CD4-positive, alpha-beta T cell treated with Interferon alpha-2 for 1 hour (primary cell): Measurements from ENCODE around the gene URB2.
"Not testable (repeated sequence)": the region's sequence is repeated elsewhere in the genome, so short reads cannot be mapped to it uniquely, and the experiment has no call there.

Experiments used
- DNase-seq, 2 donors: peaks; one replicate each; pipeline ENCODE4 v3.0.0-alpha.2; 2020 to 2022

URB2 gene

DNA sequence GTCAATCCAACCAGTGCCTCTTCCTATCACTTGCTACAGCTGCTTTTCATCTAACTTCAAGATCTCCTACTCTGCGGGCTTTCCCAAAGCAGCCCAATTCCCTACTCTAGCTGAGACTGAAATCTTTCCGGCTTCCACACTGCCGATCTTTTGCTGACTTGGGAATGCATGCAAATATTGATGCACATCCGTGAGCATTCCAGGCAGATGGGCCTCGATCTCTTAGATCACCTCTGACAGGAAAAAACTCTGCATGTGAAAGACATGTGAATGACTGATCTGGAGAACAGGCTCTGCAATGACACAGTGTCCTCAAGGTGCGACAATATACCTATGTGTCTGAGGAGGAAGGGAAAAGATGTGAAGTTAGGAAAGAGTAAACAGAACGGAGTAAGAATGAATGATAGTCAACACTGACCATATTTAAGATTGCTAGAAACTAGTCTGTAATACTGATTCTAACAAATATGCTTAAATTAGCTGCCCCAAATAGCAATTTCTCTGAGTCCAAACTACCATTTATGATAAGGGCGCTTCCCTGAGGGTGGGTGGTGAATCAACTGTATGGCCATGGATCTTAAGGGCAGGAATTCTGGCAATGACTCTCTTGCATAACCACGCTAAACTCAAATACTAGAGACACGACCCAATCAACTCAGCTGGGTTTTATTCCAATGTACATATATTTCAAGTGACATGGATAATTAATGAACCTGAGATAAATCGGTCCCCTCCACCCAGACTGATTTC is 8.5 kb upstream of the URB2 start:
- no peak for DNase-seq

DNA sequence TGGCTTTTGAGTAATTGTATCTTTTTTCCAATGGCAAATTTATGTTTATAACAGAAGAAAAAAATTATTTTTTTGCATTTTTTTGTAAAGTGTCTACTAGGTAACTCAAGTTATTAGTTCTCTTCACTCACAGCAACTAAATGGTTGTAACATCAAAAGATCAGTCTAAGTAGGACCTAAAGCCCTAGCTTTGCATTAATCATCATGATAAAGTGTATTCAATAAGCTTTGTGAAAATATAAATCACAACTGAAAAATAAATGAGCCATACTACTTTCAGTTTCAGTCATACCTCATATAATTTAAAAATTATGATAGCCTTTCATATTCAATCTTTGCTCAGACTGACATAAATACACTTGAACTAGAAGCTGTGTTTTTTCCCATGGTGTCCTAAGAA is 7.0 kb upstream of the URB2 start:
- no peak for DNase-seq

DNA sequence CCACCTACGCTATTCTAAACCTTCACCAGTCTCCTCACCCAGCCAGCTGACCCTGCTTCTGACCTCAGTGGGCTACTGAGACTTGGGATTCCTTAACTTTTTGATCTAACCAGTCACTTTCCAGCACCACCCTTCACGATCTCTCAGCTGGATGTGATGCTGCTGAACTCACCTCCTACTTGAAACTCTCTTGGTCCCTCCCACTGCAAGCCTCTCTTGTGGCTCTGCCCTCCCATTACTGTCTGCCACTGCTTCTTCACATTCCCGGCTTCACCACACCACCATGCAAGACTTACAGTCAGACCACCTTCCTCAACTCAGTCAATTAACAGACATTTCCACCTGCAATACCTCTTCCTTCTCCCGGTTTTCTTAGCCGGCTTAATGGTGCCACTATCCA is 6.4 kb upstream of the URB2 start:
- DNase-seq = no peak

DNA sequence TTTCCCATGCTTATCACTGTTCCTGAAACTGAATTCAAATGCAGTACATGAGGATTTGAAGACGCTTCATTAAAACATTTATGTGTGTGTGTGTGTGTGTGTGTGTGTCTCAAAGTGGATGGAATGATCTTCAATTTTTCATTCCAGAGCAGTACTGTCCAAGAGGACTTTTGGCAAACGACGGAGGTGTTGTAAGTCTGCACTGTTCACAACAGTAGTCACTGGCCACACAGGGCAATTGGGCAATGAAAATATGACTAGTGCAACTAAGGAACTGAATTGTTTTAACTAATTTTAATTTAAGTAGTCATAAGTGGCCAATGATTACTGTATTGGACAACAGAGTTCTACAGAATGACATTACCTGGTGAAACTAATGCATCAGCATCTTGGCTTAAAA is 5.2 kb upstream of the URB2 start:
- DNase-seq = no peak

DNA sequence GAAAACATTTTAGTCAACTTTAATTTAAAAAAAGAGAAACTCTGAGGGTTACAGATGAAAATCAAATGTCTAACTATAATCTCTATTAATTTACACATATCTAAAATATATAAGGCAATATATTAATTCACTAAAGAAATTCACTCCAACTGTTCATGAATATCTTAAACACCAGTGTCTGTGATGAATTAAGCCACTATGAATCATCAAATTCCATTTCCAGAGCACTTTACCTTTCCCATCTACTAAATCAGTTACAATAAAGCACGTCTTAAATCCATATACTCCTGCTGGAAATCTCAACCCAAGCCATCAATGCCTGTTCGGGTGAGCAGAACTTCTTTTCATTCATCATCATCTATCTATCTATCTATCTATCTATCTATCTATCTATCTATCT is 4.4 kb upstream of the URB2 start:
- no peak for DNase-seq

DNA sequence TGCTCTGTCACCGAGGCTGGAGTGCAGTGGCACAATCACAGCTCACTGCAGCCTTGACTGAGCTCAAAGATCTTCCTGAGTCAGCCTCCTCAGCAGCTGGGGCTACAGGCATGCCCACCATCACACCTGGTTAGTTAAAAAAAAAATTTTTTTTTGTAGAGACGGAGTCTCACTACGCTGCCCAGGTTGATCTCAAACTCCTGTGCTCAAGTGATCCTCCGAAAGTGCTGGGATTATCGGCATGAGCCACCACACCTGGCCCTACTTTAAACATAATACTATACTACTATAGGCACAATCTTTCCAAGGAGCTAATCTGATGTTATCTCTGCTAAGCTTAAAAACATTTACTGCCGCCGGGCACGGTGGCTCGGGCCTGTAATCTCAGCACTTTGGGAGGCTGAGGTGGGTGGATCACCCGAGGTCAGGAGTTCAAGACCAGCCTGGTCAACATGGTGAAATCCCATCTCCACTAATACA is 3.4 kb upstream of the URB2 start:
- not testable (repeated sequence) for DNase-seq

DNA sequence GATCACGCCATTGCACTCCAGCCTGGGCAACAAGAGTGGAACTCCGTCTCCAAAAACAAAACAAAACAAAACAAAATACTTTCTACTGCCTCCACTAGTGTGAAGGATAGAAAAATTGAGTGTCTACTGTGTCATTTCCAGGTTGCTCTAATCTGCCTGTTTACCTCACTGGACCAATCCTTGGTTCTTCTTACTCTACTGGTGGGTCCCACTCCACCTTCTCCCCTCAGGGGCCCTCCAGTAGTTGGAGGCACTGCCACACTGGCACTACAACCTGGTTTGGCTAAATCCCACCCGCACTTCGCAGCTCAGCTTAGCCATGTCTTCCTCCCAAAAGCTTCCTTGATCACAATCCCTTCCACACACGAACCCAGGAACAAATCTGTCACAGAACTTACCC is 2.8 kb upstream of the URB2 start:
- no peak for DNase-seq

DNA sequence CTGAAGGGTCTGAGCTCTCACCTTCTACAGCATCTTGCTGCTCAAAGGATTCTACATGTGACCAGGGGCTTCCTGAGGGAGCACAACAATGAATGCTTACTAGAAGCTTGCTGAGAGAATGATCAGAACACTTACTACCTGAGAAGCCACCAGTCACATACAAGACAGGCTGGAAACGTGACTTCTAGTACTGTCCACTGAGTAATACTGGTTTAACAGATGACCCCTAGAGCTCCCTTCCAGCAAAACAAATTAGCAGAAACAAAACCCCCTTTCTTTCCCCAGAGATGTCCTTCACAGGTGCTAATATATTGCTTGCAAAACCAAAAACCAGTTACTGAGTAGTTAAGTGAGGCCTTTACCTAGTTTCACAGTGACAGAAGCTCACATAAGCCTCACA is 2.2 kb upstream of the URB2 start:
- DNase-seq = no peak

DNA sequence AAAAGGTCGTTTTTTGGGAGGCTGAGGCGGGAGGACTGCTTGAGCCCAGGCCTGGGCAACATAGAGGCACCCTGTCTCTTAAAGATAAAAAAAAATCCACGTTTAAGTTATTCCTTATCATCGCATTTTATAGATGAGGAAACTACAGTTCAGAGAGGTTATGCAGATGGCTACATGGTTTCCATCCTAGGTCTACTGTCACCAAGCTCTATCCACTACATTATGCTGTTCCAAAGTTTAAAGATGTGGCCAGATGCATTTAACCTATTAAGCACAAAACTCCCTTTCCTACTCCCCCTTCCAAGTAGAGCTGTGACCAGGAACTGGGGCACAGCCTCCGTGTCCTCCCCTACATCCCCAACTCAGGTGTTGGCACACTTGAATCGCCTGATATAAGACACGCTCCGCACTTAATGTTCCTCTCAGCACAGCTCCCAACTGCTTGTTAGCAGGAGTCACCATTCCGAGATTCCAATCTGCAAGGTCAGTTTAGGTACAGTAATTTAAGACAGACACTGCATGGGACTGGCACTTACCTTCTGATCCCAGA is 1.5 kb upstream of the URB2 start:
- DNase-seq = no peak

DNA sequence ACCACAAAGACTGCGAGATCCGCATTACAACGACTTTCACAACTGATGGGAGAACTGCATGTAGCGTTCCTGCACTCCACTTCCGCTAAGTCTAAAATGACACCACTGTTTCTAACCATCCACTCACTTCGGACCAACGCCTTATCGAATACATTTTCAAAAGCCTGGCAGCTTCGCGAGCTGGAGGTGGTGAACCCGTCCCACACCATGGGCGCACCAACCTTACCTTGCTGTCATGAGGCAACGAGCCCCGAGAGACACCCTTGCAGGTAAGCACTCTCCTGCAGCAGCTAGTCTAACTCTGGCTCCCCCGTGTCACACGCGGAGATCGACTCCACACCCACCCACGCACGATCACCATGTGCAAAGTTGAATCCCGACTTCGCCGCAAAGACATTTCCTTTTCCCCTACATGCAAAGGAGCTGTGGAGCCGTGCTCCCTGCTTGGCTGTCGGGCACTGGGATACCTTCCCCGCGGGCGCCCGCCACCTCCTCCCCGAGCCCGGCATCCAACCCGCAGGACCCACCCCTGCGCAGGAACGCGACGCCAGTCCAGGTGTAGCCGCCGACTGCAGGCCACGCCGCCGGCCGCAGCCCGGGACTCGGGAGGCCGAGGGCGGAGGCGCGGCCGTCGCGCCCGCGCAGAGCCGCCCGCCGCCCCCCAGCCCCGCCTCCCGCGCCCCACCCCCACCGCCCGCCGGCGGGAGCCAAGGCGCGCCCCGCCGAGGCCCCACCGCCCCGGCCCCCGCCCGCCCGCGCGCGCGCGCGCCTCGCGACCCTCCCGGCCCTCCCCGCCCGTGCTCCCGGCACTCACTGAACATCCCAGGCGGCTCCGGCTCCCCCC is 754 bp upstream of the URB2 start:
- peak in 1 of 2 donors; percentile 5 for DNase-seq

DNA sequence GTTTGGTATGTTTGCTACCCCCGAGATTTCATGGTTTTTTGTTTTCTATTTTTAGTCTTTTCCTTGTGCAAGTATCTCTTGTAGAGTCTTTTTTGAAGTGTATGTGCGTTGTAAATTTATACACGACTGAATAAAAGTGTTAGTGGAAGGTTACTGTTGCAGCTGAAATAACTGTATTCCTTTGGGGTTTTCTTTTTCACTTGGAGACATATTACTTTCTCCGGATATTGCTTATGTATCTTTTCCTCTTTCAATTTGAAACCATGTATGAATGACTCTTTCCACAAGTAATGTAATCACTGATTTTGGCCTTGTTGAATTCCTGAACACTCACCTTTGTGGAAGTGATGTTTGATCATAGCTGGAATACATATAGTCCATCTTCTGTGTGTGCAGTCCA is 956 bp downstream of the URB2 start:
- no peak for DNase-seq

DNA sequence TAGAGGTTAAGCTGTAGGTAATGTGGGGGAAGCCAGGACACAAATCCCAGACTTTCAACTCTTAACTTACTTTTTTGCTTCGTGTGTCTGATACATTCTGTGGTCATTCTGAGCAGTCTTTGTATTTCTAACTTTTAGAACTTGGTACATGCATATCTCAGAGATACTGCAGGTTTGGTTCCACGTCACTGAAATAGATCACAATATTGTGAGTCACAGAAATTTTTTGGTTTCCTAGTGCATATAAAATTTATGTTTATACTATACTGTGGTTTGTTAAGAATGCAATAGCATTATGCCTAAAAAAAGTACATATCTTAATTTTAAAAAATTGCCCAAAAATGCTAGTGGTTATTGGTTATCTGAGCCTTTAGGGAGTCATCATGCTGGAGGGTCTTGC is 3.2 kb downstream of the URB2 start:
- DNase-seq = no peak

DNA sequence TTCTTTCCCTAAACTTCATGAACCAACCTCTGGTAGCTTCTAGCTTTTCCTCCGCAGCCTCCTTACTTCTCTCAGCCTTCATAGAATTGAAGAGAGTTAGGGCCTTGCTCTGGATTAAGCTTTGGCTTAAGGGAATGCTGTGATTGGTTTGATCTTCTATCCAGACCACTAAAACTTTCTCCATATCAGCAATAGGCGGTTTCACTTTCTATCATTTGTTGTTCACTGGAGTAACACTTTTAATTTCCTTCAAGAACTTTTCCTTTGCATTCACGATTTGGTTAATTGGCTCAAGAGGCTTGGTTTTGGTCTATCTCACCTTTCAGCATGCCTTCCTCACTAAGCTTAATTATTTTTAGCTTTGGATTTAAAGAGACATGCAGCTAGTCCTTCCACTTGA is 5.1 kb downstream of the URB2 start:
- DNase-seq = no peak

DNA sequence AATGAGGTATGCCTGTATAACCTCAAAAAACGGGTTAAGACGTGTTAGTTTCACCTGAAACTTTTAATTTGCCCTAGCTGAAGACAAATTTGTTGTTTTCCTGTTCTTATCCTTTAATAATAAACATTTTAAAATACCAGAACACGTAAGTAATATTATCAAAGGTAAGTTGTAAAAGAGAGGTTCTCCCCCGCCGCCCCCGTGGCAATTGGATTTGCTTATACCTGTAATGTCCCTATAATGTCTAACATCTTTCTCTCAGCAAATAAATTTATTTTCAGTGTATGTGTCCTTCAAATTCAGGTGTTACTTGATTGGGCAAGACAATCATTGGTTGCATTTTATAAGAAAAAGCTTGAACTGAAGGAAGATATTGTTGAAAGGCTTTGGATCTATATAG is 5.9 kb downstream of the URB2 start:
- DNase-seq = no peak

DNA sequence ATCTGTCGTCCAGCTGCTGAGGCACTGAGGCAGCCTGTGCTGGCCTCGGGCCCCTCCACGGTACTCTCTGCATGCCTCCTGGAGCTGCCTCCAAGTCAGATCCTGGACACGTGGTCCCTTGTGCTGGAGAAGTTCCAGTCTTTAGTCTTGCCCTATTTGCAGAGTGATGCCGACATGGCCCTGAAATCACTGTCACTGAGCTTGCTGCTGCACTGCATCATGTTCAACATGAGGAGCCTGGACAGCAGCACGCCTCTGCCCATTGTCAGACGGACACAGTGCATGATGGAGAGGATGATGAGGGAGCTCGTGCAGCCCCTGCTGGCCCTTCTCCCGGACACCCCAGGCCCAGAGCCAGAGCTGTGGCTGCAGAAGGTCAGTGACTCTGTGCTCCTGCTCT is 10.0 kb downstream of the URB2 start:
- no peak for DNase-seq

DNA sequence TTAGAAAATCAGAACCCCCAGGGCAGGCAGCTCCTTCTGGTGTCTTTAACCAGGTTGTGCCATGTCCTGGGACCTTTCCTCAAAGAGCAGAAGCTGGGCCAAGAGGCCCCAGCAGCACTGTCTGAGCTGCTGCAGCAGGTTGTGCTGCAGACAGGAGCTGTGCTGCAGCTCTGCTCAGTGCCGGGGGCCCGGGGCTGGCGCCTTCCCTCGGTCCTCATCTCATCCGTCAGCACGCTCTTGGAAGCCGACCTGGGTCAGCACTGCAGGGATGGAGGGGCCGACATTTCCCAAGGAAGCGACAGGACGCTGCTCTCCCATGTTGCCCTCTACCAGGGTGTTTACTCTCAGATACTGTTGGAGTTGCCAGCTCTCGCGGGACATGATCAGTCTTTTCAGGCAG is 11.7 kb downstream of the URB2 start:
- DNase-seq = no peak

DNA sequence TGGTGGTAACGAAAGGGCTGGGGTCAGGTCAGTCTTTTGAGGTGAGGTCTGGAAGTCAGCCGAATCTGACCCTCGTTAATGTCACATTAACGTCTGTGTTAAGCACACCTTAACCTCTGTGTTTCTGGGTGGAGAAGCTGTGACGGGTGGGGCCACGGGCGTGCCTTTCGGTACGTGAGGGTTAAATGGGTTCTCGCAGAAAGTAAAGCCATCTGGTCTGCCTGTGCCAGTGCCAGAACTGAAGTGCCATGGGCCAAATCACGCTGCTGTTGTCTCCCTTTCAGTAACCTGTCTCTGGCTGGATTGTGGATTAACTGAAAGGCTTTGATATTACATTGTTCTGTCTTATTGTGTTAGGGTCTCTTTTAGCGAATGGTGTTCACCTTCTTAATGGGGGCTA is 14.4 kb downstream of the URB2 start:
- DNase-seq = no peak

DNA sequence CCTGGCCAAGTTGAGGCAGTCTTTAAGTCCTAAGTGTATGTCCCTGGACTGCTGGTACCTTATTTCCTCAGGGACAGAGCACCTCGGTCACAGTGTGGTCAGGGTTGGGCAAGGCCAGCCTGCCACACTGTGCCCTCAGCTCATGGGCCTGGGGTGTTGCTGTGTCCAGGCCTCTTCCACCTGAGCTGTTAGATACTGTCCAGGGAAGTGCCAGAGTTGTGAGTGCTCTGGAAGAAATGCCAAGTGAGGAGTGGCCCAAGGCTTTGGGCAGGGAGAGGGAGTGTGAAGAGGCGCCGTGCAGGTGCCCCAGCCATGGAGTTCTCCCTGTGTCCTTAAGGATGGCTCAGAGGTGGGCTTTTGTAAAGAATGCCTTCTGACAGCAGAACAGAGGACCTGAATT is 15.3 kb downstream of the URB2 start:
- no peak for DNase-seq

DNA sequence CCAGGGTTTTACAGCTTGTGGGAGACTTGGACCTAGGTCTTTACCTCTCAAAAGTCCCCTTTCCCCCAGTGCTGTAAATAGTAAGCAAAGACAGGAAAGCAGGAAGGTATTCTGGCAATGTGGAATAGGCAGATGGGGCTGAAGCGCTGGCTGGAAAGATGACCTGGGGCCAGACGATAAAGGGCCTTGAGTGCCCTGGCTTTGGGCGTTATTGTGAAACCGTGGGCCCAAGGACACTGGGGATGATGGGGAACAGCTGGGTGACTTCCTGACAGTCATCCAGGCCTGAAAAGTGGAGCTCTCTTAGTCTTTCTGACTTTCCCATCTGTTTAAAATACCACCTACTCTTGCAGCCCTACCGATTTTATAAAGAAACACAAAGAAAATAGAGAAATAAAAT is 16.3 kb downstream of the URB2 start:
- DNase-seq = no peak

DNA sequence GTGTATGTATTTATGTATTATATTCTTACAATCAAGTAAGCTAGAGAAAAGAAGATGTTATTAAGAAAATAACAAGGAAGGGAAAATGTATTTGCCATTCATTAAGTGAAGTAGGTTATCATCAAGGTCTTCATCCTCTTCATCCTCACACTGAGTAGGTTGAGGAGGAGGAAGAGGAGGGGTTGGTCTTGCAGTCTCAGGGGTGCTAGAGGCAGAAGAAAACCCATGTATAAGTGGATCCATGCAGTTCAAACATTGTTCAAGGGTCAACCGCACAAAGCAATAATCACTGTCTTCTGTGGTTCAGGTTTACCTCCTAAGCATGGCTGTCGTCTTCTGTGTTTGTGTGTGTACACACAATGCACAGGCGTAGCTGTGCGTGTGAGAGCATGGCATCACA is 16.9 kb downstream of the URB2 start:
- no peak for DNase-seq

DNA sequence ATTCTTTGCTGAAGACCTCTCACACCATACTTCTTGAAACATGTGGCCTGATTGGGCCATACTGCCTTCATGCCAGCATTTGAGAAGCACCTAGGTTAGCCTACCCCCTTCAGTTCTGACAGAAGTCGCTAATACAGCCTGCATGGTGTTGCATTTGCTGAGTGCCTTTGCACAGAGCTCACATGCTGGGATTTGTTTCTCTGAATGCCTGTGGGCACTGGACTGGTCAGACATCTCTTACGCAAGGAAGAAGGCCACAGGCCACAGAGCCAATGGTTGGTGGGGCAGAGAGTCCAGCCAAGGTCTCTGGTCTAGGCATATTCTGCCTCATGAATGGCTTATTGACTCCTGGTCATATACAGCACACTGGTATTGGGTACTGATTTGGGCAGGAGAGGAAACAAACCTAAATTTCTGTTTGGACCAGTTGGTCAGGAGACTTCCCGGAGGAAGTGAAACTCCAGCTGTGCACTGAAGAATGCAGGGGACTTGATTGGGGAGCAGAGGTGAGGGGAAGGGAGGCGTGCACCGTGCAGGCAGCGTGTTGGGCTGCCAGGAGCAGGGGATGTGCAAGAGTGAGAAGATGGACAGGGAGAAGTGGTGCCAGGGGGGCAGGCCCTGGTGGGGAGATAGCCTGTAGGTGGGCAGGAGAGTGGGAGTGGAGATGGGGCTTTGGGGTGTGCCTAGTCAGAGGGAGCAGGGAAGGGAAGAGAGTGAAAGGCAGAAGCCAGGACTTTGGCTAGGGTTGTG is 18.1 kb downstream of the URB2 start:
- no peak for DNase-seq

DNA sequence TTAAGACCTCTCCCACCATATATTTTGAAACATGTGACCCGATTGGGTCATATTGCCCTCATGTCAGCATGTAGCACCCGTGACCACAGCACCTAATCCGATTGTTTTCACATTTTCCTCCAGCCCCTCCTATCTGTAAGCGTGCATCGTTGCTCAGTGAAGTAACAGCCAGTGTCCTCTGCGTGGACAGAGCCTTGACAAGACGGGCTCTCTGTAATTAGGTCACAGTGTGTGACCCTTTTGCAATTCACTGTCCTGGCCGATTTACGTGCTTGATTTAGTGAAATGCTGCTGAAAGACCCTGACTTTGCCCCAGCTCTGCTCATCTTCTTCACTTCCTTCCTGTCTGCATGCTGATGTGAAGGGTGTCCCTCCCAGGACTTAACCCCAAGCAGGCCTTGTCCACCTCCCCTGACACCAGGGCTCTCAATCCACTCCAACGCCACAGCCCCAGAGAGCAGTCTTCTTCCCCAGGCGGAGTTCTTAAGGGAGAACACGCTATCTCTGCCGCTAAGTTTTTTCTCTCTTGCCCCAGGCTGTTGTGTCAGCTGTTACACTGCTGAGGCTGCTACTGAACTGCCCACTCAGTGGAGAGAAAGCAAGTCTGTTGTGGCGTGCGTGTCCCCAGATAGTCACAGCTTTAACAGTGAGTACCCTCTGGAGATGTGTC is 19.4 kb downstream of the URB2 start:
- DNase-seq = no peak

DNA sequence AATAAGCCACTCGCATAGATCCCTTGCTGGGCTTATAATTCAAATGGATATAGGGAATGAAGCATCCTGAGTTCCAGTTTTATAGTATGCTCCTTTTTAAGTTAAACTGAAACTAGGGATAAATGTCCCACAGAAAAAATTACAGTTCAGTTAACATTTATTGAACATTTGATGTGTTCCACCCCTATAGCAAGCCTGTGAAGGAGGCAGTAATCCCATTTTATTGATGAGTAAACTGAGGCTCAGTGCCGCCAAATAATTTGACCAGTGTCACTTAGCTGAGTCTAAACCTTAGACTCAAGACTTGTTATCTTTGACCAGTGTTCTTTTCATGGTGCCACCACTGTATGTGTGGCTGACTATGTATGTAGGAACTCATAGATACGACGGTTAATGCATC is 22.4 kb downstream of the URB2 start:
- DNase-seq = no peak
